GM19468 (cell line): ENCODE data around the gene DLEC1.
"Not testable (repeated sequence)": the region's sequence is repeated elsewhere in the genome, so short reads cannot be mapped to it uniquely, and the experiment has no call there.

Experiments used
- ATAC-seq: cut with Tn5 transposase; IDR thresholded peaks from one replicate; pipeline ENCODE4 v1.9.1; 2021; ENCODE audit warnings: mild to moderate bottlenecking, moderate library complexity, moderate number of reproducible peaks; ENCODE audit not compliant: unreplicated experiment; ENCODE audit errors: extremely low read depth

The DLEC1 gene

DNA sequence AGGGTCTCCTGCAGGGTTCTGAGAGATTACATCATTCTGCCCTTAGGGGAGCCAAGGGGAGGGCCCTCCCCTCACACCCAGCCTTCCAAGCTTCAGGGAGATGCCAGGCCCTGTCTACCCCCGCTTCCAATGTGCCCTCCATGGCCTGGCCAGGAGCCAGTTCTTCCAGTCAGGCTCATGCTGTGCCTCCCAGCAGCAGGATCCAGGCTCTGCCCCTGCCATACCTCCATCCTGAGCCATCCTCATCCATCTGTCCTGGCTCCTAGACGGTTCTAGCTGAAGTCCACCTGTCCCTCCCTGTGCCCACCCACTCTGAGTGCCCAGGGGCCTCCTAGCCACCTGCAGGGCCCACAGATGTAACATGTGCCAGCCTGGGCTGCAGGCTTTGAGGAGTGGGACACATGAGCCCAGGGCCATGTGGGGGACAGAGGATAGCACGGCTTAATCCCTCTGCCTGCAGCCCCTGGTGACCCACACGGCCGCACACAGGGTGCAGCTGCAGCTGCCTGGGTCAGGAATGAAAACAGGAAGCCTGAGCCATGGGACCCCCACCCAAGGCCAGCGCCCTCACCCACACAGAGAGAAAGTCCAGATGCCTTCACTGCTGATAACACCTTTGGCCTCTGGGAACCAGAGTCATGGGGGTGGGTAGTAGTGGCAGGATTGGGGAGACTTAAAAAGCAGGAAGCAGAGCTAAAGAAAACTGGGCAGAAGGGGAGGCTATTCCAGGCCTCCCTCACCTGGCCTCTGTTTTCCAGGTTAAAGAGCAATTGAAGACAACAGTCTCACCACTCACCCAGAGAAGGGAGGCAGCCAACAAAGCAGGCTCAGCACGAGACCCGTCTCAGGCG lies 21.3 kb upstream of the DLEC1 start:
- ATAC-seq: no peak

GRCh38 chr3:38018296-38019266 lies 20.4 kb upstream of the DLEC1 start:
- ATAC-seq: no peak

DNA sequence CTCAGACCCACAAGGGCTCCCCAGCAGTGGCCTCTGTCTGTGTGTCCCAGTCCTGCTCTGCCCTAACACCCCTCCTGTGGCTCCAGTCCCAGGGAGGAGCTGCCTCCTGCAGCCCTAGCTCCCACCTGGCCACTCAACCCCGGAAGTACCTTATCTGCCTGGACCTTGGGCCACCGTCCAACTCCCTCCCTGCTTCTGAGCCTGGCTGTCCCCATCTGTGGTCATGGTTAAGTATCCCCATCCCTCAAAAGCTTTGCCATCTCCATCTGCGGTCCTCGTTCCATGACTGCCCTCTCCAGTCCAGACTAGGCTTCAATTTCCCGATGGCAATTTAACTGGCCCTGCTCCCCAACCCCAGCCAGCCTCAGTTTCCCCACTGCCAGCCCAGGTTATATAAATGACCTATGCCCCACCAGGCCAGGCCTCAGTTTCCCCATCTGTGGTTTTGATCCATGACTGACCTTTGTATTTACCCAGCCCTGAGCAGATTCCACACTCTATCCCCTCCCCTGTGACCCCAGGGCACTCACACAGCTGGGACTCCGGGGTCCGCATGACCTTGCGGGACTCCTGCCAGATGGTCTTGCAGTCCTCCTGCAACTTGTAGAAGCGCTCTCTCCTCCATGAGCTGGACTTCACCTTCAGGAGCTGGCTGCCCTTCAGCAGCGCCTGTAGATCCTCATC lies 19.2 kb upstream of the DLEC1 start:
- no peak for ATAC-seq

- ATAC-seq: no peak
Measured at GRCh38 chr3:38020342-38020726, 18.7 kb upstream of the DLEC1 start.

GRCh38 chr3:38021196-38021595 lies 17.8 kb upstream of the DLEC1 start:
- no peak for ATAC-seq

- ATAC-seq: no peak
Measured at GRCh38 chr3:38022301-38022700, 16.7 kb upstream of the DLEC1 start.

DNA sequence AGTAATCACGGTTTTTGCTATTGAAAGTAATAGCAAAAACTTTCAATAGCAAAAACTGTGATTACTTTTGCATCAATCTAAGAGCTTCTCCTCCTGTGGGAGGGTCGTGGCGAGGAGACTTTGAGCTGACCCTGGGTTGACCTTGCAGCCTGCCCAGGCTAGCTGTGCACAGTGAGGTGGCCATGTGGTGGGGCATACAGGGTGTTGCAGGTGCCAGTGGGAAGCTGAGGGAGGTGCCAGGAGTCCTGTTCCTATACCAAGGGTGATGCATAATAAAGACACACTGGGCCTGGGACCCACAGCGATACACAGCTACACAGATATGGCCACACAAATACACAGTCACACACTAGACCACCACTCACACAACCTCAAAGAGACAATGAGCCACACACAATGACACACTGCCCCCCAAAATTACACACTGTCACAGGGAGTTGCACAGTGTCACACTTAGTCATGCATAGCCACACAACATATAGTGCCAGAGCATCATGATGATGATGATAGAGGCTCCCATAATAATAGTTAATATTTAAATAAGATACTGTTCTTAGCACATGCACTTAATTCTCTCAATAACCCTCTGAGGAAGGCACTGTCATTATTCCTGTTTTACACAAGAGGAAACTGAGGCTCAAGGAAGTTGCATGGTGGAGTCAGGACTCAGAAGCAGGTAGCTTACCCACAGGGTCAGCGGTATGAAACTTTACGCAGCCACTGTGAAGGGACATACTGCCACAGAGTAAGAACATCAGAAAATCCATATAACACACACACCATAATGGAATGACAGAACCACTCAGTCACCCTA lies 15.9 kb upstream of the DLEC1 start:
- no peak for ATAC-seq

- ATAC-seq: no peak
Measured at GRCh38 chr3:38026856-38027255, 12.2 kb upstream of the DLEC1 start.

GRCh38 chr3:38027466-38028465 lies 11.2 kb upstream of the DLEC1 start:
- ATAC-seq: no peak

- no peak for ATAC-seq
Measured at GRCh38 chr3:38028621-38029361, 10.2 kb upstream of the DLEC1 start.

- no peak for ATAC-seq
Measured at GRCh38 chr3:38029400-38030125, 9.4 kb upstream of the DLEC1 start, which contains the start of gene PLCD1. TSS of gene PLCD1 (minus strand) at chr3:38029642. CDS start at chr3:38029539, 103 bp downstream.

DNA sequence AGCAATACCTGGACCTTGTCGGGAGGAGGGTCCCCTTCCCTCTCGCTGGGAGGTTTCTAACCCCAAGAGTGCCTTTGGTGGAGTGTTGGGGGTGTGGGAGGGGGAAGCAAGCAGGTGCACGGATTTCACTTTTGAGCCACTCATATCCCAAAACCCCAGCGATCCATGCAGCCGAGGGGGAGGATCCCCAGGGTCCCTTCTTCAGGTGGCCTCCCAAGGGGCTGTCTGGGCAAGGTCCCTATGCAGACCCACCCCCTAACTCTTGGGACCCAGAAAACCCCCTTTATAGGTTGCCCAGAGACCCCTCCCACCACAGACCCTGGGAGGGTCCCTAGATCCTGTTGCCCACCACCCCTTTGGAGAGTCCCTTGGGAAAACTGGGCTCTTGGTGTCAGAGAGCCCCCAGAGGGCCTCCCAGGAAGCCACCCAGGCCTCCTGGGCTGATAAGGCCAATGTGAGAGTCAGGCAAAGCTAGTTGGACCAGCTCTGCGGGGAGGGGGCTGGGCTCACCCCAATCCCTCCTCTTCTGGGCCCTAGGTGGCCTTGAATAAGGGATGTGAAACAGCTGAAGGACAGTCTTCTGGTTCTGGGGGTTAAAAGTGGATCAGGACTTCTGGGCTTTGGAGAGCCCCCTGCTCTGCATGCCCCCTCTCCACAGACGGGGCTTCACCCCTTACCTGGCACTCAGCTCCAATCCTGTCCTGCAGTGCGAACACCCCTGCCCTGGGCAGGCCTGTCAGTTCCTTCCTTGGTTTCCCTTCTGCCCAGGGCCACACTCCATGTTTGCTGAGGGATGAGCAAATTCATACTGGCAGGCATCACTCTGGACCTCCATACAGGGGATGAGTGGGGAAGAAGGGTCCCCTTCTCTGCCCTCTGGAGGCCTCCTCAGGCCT lies 8.6 kb upstream of the DLEC1 start:
- ATAC-seq: no peak

- ATAC-seq: no peak
Measured at GRCh38 chr3:38031022-38031994, 7.7 kb upstream of the DLEC1 start.

DNA sequence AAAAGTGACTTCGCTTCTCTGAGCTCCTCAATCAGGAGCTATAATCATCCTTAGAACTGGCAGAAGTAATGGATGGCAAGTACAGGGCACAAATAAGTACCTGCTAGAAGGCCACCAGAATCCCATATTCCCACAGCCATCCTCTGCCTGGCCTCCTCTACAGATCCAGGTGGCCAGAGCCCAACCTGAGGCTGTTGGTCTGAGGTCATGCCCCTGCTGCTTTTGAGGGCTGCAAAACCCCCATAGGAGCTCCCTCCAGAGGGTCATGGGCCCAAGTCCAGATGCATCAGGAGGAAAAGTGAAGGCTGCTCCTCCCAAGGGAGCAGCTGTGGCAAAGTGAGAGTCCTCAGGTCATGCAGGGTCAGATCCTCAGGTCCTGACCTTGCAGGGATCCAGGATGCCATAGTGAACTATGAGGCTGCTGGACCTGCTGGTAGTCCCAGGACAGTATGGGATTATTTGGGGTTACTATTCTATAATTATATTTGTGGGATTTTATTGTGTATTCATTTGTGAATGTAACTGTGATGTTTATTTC lies 6.6 kb upstream of the DLEC1 start:
- ATAC-seq: no peak

DNA sequence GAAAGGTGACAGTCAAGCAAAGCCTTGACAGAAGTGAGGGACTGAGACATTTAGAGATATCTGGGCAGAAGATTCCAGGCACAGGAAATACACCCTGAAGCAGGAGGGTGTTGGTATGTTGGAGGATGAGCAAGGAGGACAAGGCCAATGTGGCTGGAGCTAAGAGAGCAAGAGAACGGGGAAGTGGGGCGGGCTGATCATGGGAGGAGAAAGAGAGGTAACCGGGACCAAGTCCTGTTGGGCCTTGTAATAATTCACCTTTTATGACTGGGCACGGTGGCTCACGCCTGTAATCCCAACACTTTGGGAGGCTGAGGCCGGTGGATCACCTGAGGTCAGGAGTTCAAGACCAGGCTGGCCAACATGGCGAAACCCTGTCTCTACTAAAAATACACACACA lies 5.4 kb upstream of the DLEC1 start:
- ATAC-seq: not testable (repeated sequence)
